ENCODE measurements around the gene MKLN1. TPM values are rescaled to one million over a fixed set of nuclear protein-coding genes. Genes with fewer than 3 reads are reported as not detected.
"Not testable (repeated sequence)": the region's sequence is repeated elsewhere in the genome, so short reads cannot be mapped to it uniquely, and the experiment has no call there.

MKLN1 gene
- total and polyA plus RNA-seq, 2 of the 13 experiments (the other 11 are each of a cell fraction or from before 2014, with no cell fraction given) = 33.6 to 43.5 TPM

DNA sequence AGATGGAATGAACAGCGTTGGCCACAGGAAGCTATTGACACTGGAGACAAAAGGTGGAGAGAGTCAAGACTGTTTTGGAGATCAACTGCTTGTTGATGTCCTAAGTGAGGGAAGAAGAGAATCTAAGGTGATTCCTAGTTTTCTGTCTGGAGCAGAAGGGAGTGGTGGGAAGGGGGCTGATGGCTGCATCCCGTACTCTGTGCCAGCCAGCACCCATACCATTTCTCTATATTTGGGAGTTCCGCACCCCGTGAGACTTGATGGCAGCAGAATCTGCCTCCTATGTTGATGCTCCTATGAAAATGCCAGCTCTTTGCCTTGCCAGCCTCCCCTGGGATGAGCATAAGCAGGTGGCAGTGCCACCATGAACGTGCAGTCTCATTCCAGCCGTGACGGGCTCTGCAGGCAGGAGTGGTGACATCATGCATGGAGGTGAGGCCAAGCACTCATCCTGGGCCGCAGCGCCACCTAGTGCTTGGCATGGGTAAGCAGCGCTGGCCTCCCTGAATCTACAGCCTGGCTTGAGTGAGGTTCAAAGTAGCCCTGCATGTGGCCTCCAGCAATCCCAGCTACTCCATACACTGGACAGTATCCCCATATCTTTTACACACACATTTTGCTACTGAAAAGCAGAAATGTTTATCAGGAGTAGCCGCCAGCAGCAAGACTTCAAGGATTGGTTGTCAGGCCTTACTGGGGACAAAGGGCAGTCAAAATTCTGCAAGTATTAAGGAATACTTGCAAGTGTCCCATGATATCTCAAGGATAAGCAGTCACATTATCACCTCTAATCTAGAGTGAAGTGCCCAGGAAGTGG is 185.8 kb downstream of the MKLN1 start (continued):
- TF ChIP-seq ZNF280D (CRISPR knock-in tag; IDR thresholded peaks at IDR 0.05) (peak; percentile 46; the same call in 1 of the 2 replicates), ZNF331 (CRISPR knock-in tag; IDR thresholded peaks at IDR 0.05) (peak; percentile 65; the same call in 1 of the 2 replicates), SP4 (CRISPR knock-in tag; IDR thresholded peaks at IDR 0.05) (0 out of 2 replicates have a peak, but pooled peaks have one; percentile 42), ETS1 (CRISPR knock-in tag; IDR thresholded peaks at IDR 0.05) (no peak), ZNF720 (CRISPR knock-in tag; IDR thresholded peaks at IDR 0.05) (no peak)

GRCh38 chr7:131515471-131515870 is 187.8 kb downstream of the MKLN1 start:
- H3K4me2 ChIP-seq (ENCODE audit: low read depth, low read length); H3K27ac ChIP-seq (ENCODE audit: extremely low read length, insufficient read depth, low read length); H3K9ac ChIP-seq (ENCODE audit: insufficient read depth, low read depth, low read length); DNase-seq (ENCODE audit: low spot score); H3K27me3 ChIP-seq (ENCODE audit: control insufficient read depth in 1 of 2, insufficient read depth in 2 of 2, low read length in 2 of 2); POLR2A ChIA-PET; FAIRE-seq; CTCF ChIA-PET (ENCODE audit: low intra/inter-chr PET ratio, low total read pairs); H3K4me3 ChIP-seq (replicated peaks in 1 of 3; ENCODE audit: insufficient read depth in 1 of 3, low read depth in 2 of 3, low read length in 3 of 3); H4K20me1 ChIP-seq (ENCODE audit: insufficient read depth, low read length); H3K9me3 ChIP-seq (ENCODE audit: low read length); H3K4me1 ChIP-seq (ENCODE audit: insufficient read depth, low read length); in situ Hi-C loops (cut with HindIII; ENCODE audit: extremely low pct_ligation_motif_present, low pct_unique_long_range_greater_than_20kb); H3K36me3 ChIP-seq (replicated peaks in 1 of 2; ENCODE audit: control insufficient read depth in 1 of 2, insufficient read depth in 2 of 2, low read length in 2 of 2); H2AFZ ChIP-seq (ENCODE audit: low read length); BruUV-seq (replicated peaks); ATAC-seq; intact Hi-C loops (cut with micrococcal nuclease; ENCODE audit: unreplicated experiment); H3K79me2 ChIP-seq (ENCODE audit: insufficient read depth, low read length): not testable (repeated sequence)
- 66% methylated on average over 7 of the region's 7 CpGs for WGBS (ENCODE audit: low lambda C conversion rate)

All from HepG2 (cell line).